AG04450 (cell line): ENCODE measurements around the gene XRCC3. TPM values are rescaled to one million over a fixed set of nuclear protein-coding genes. Genes with fewer than 3 reads are reported as not detected.
A peak's percentile ranks its signal among the peaks of the same experiment; 100 is the strongest.

Source experiments
- CTCF ChIA-PET: fragments of 300-600, 350-600 bp; formaldehyde crosslinking; extraction: SDS; loops from one replicate; lab custom pipeline; 2022; ENCODE audit warnings: antibody characterized with exemption, inconsistent platforms; lab: Charles Lee
- POLR2A ChIA-PET: fragments of 350-600 bp; formaldehyde crosslinking; extraction: SDS; loops from one replicate; lab custom pipeline; 2021; ENCODE audit warnings: antibody characterized with exemption, inconsistent platforms; lab: Yijun Ruan, JAX
- DNase-seq: peaks from one replicate; pipeline ENCODE4 v3.0.0-alpha.2; 2011; ENCODE audit warnings: low read depth, low spot score
- H3K27ac ChIP-seq: one replicate; pipeline ENCODE4 v1.5.1; 2012; ENCODE audit warnings: low read depth, low read length, control low read depth
- H3K27me3 ChIP-seq: one replicate; pipeline ENCODE4 v1.6.0; 2012; ENCODE audit warnings: low read length; ENCODE audit not compliant: control insufficient read depth, insufficient read depth
- H3K4me3 ChIP-seq: 2 replicates; pipeline ENCODE4 v1.5.1; 2011; ENCODE audit warnings: mild to moderate bottlenecking, low read depth, low read length, control low read depth
- H3K9me3 ChIP-seq: 2 replicates; pipeline ENCODE4 v1.5.1; 2012; ENCODE audit warnings: low read length; ENCODE audit not compliant: control insufficient read depth, insufficient read depth
- CTCF ChIP-seq: IDR thresholded peaks from 2 replicates; pipeline ENCODE4 v1.5.1; 2011; ENCODE audit warnings: low read depth, low read length, control low read depth, inconsistent platforms
- polyA plus RNA-seq: library from polyadenylated mRNA; depleted of rRNA; stranded (reverse); fragments of >200 nt; gene quantifications from 2 replicates; pipeline ENCODE4 v1.2.3, GENCODE V29; 2011

XRCC3 gene
- polyA plus RNA-seq, 1 experiment: 4.8 TPM

- no peak for TF ChIP-seq CTCF
- Histone ChIP-seq H3K9me3 (no peaks in the 10 kb centered on the region; the same call in 1 of the 2 replicates), H3K27me3 (no peaks in the 10 kb centered on the region), H3K4me3 (no peak overlapping the region), H3K27ac (no peak overlapping the region)
- ChIA-PET POLR2A (no interaction called here), CTCF (no interaction called here)
- DNase-seq: no peak
These were observed 16.2 kb upstream of the XRCC3 start for GRCh38 chr14:103731481-103731880.

- H3K27me3 ChIP-seq: no peaks in the 10 kb centered on the region
- DNase-seq: no peak
- no peaks in the 10 kb centered on the region; the same call in 1 of the 2 replicates for H3K9me3 ChIP-seq
- H3K4me3 ChIP-seq: no peak overlapping the region
- ChIA-PET CTCF (no interaction called here), POLR2A (no interaction called here)
- peak; percentile 12; the same call in 1 of the 2 replicates for TF ChIP-seq CTCF
- H3K27ac ChIP-seq: no peak overlapping the region
These were observed 15.3 kb upstream of the XRCC3 start for GRCh38 chr14:103730490-103731035.

- no peak overlapping the region for H3K4me3 ChIP-seq
- ChIA-PET POLR2A (no interaction called here), CTCF (no interaction called here)
- H3K9me3 ChIP-seq: no peaks in the 10 kb centered on the region; the same call in 1 of the 2 replicates
- DNase-seq: no peak
- no peak overlapping the region for H3K27ac ChIP-seq
- no peak for TF ChIP-seq CTCF
- H3K27me3 ChIP-seq: no peaks in the 10 kb centered on the region
These were observed 14.5 kb upstream of the XRCC3 start for GRCh38 chr14:103729496-103730448.

- Histone ChIP-seq H3K9me3 (no peaks in the 10 kb centered on the region; the same call in 1 of the 2 replicates), H3K27me3 (no peaks in the 10 kb centered on the region), H3K27ac (no peak overlapping the region), H3K4me3 (no peak overlapping the region)
- DNase-seq: no peak
- POLR2A ChIA-PET: no interaction called here
- no peak for TF ChIP-seq CTCF
- CTCF ChIA-PET: no interaction called here
These were observed 13.5 kb upstream of the XRCC3 start for GRCh38 chr14:103728721-103729120.

GRCh38 chr14:103728141-103728540, 12.9 kb upstream of the XRCC3 start:
- DNase-seq: no peak
- H3K27ac ChIP-seq: no peak overlapping the region
- H3K27me3 ChIP-seq: no peaks in the 10 kb centered on the region
- POLR2A ChIA-PET: no interaction called here
- CTCF ChIA-PET: no interaction called here
- TF ChIP-seq CTCF: no peak
- no peak overlapping the region for H3K4me3 ChIP-seq
- H3K9me3 ChIP-seq: no peaks in the 10 kb centered on the region; the same call in 1 of the 2 replicates
